ENCODE data around the gene NOX3.
"Not testable (repeated sequence)": the region's sequence is repeated elsewhere in the genome, so short reads cannot be mapped to it uniquely, and the experiment has no call there.

The NOX3 gene

DNA sequence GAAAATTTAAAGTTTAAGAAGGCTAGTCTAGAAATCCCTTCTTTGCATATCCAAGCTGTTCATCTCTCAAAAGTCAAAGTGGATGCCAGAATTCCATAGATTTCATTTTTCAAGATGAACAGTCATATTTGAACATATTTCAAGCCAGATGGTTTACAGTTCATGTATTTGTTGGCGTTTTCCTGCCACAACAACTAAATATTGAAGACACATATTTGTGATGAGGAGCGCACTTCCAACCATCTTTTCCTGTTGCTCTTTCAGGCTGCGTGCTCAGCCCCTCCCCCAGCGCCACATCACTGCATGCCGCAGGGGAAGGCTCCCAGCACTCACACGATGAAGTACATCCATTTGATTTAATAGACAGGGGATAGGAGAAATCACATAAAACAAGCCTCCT is 5.9 kb upstream of the NOX3 start:
- DNase-seq, result no peak

GRCh38 chr6:155454471-155454870 is 1.2 kb downstream of the NOX3 start:
- no peak for DNase-seq

DNA sequence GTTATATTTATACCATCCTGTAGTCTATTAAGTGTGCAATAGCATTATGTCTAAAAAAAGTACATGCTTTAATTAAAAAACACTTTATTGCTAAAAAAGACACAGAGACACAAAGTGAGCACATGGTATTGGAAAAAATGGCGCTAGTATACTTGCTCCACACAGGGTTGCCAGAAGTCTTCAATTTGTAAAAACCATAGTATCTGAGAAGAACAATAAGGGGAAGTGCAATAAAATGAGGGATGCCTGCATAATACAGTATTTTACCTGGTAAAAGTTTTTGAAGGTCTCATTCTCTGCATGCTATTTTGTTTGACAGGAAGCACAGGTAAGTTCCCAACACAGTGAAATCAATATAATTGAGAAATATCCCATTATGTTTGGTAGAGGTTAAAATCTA is 1.6 kb downstream of the NOX3 start:
- no peak for DNase-seq

DNA sequence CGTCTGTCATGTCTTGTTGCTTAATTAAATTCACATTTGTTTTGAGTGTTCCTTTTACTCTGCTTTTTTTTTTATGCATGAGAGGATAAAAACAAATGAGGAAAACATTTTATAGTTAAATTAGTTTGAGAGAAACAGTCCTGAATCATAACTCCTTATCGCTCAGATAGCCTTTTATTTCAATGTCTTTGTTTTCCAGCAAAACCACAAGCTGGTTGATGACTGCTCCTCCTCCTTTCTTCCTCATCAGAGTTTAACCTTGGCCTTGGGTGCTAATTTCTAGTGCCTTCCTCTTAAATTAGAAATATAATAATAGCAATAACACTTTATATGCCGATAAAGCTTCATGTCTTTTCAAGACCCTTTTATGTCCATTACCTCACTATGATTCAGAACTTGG is 3.1 kb downstream of the NOX3 start:
- no peak for DNase-seq

DNA sequence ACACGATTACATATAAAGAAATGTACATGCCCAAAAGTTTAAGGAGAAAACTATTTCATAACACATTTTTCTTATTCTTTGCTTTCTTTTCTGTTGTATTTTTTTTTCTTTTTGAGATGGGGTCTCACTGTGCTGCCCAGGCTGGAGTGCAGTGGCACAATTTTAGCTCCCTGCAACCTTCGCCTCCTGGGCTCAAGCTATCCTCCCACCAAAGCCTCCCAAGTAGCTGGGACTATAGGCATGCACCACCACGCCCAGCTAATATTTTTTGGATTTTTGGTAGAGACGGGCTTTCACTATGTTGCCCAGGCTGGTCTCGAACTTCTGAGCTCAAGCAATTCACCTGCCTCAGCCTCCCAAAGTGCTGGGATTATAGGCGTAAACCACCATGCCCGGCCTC is 4.1 kb downstream of the NOX3 start:
- DNase-seq, result not testable (repeated sequence)

- DNase-seq, result no peak
These were observed 5.4 kb downstream of the NOX3 start for GRCh38 chr6:155450240-155450581.

DNA sequence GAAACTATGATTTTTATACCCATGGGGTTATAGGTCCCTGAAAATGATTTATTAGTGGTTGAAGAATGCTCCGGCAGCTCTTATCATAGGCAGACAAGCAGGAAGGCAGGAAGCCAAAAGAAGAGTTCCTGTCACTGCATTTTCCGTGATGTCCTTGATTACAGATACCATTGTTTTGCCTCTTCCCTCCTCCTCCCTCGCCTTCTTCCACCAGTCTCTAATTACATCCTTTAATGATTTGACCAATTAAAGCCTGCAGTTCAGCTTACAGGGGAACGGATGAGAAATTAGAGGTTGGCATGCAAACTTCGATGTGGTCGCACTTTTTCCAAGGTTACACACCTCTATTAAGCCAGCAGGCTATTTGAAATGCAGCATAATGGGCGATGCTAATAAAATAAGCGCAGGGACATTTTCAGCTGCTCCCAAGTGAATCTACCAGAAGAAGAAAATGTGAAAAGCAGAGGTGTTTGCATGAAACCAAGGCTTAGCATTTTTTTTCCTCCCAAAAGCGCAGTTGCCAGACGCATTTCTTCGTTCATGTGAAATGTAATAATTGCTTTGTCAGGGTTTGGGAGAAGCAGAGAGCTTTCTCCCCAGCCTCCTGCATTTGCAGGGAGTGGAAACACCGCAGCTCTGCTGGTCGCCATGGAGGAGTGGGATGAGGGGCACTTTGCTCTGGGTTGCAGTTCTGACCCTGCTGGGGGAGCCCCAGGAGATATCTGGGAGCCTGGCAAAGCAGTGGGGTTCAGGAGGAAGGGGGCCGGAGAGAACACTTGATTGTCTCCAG is 6.0 kb downstream of the NOX3 start:
- no peak for DNase-seq

GRCh38 chr6:155448668-155449449 is 6.8 kb downstream of the NOX3 start:
- DNase-seq, result no peak

DNA sequence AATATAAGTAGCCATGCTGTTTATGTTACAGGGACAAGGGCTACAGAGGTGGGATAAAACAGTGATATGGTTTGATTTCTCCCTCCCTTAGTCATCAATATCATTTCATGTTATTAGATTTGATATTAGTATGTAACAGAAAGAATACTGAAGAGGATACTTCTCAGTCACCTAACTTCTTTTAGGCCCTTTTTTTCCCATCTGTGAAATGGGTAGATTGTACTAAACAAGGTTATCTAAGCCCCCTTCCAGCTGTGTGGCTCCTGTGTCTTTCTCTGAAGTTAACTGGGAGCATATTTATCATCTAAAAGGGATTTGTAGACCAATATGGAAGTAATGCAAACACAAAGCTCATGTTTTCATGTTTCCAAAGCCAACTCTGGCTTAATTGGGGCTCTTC is 7.7 kb downstream of the NOX3 start:
- no peak for DNase-seq

DNA sequence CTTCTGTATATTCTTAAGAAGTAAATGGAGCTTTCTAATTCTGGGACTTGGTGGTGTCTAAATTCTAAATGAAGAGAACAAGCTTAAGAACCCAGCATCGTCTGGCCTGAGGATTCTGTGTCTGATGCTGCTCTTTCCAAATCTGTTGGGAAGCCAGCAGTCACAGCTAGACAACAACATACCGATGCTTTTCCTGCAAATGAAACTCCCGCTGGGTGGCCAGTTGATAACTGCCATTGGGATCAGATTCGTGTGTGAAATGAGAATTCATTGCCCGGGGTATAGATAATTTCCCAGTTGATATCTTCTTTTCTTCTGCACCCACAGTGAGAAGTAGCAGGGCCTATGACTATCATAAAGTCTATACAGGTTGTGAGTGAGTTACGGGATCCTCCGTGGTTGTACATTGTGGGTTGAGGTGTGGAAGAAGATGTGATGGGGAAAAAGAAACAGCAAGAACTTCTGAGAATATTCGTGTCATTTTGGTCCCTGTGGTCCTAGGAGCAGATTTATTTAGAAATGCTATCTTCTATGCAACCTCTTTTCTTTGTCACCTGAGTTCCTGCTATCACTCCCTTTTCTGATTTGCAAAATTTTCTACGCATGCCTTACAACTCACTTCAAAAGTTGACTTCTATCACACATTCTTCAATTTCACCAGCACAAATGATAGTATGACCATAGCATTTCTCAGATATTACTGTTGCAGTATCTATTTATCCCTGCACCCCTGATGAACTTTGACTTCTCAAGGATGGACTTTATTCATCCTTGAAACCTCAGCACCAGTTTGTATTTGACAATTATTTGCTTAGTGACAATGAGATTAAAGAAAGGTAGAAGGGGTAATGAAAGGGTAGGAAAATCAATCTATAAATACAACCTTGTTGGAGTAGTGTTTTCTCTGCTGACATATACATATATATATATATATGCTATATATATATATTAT is 10.4 kb downstream of the NOX3 start:
- no peak for DNase-seq

DNA sequence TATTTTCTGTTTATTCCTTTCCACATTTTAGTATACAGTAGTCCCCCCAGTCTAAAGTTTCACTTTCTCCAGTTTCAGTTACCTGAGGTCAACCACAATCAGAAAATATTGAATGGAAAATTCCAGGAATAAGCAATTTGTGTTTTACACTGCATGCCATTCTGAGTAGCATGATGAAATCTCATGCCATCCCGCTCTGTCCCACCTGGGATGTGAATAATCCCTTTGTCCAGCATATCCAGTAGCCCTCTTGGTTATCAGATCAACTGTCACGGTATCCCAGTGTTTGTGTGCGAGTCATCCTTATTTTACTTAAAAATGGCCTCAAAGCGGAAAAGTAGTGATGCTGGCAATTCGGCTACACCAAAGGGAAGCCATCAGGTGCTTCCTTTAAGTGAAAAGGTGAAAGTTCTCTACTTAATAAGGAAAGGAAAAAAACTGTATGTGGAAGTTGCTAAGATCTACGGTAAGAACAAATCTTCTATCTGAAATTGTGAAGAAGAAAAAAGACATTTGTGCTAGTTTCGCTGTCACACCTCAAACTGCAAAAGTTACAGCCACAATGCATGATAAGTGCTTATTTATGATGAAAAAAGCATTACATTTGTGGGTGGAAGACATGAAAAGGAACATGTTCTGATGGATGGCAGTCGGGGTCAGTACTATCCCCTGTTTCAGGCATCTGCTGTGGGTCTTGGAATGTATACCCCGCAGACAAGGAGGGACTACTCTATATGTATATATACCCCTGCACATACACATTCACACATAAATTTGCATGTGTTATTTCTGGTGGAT is 11.3 kb downstream of the NOX3 start:
- no peak for DNase-seq

- DNase-seq, result no peak
These were observed 12.5 kb downstream of the NOX3 start for GRCh38 chr6:155443168-155443567.

DNA sequence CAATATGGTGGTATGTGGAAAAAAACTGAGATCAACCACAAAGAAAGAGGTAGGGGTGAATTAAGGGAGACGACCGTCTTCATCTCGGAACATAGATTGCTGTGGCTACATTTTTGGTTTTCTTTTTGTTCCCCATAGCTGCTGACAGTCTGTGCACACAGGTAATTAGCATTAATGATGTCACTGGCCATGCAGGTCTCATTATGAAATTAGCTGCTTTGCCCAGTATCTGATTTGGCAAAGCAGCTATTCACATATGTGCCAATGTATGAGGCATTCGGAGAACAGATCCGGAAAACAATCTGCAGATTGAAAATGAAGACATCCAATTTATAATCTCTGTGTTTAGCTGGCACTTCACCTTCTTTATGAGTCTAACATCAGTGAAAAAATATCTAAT is 13.1 kb downstream of the NOX3 start:
- no peak for DNase-seq

DNA sequence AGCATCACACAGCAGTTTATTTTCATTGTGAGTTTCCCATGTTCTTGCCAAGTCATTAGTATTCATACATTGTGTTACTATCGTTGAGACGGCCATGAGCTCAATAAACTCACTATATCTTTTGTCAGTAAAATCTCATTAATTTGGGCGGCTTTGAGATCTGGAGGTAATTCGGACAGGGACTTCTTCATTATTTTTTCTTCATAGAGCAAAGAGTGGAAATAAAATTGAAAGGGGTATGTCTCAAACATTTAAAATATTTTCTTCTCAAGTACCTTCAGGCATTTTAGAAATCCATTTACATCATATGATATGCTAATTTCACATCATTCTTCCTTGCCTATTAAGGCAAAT is 14.6 kb downstream of the NOX3 start:
- DNase-seq, result no peak

GRCh38 chr6:155440398-155441111 is 15.1 kb downstream of the NOX3 start:
- no peak for DNase-seq

DNA sequence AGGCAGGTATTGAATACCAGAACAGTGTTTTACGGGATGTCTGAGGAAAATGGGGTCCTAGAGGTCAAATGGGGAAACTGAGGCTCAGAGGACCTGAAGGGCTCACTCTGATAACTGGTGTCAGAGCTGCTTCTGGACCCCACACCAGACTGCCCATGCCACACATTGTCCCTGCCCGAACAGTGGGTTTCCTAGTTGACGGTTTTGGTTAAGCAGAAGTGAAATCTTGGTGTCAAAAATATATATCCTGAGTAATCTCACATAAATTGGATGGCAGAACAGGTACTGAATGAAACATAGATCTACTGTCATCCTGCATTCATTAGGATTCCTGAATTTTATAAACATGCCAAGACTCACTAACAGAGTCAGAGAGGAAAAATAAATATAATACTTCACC is 16.3 kb downstream of the NOX3 start:
- no peak for DNase-seq

- no peak for DNase-seq
These were observed 18.5 kb downstream of the NOX3 start for GRCh38 chr6:155436981-155437749.

GRCh38 chr6:155434829-155435423 is 20.7 kb downstream of the NOX3 start:
- DNase-seq, result no peak

- DNase-seq, result no peak
These were observed 21.5 kb downstream of the NOX3 start for GRCh38 chr6:155434096-155434495.

- DNase-seq, result no peak
These were observed 23.3 kb downstream of the NOX3 start for GRCh38 chr6:155432293-155432692.
